ENCODE measurements around the gene MRPL22.

GRCh38 chr5:154986151-154986550, 45.3 kb downstream of the MRPL22 start:
- TF ChIP-seq EZH2phosphoT487 (IDR thresholded peaks at IDR 0.05) (no peak), EZH2 (IDR thresholded peaks at IDR 0.05) (no peak)

Data from neural progenitor cell (in vitro differentiated cells).